ENCODE results near the gene MDH1B. TPM values are rescaled to one million over a fixed set of nuclear protein-coding genes. Genes with fewer than 3 reads are reported as not detected.

The MDH1B gene
- total and polyA plus RNA-seq, 2 donors (not counting 3 experiments of a cell fraction or from before 2014, with no cell fraction given), result 0.29 TPM; not detected in 1

DNA sequence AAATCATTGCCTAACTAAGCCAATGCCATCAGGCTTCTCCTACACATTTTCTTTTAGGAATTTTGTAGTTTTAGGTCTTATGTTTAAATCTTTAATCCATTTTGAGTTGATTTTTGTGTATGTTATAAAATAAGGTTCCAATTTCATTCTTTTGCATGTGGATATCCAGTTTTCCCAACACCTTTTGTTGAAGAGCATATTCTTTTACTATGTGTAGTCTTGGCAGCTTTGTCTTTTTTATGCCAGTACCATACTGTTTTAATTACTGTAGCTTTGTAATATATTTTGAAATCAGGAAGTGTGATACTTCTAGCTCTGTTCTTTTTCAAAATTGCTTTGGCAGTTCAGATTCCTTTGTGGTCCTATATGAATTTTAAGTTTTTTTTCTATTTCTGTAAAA is 11.3 kb upstream of the MDH1B start:
- intact Hi-C loops (cut with micrococcal nuclease) (no loop called here), dilution Hi-C loops (cut with MboI; ENCODE audit: extremely low pct_ligation_motif_present, low sequenced_read_pairs) (no loop called here)
- no peak overlapping the region for H3K4me3 ChIP-seq (replicated peaks in 1 of 3; ENCODE audit: insufficient read depth in 1 of 3, low read depth in 1 of 3, low read length in 3 of 3)
- BruUV-seq (replicated peaks), result no TSS peak
- H3K4me1 ChIP-seq (ENCODE audit: control insufficient read depth, extremely low read depth, insufficient read depth, low read length), result no peaks in the 10 kb centered on the region
- no peak overlapping the region for H3K9ac ChIP-seq (replicated peaks; ENCODE audit: extremely low read depth, insufficient read depth, low read length)
- no peaks in the 10 kb centered on the region for H3K9me1 ChIP-seq (replicated peaks; ENCODE audit: control insufficient read depth, extremely low read depth, insufficient read depth, low read length)
- H3K9me3 ChIP-seq (replicated peaks; ENCODE audit: control insufficient read depth, insufficient read depth, low read length), result no peaks in the 10 kb centered on the region
- peaks cover 1 to 4% of the 10 kb centered on the region in 2 experiments for H3K36me3 ChIP-seq (ENCODE audit: control insufficient read depth in 2 of 2, extremely low read depth in 1 of 2, insufficient read depth in 2 of 2, low read length in 2 of 2)
- DNase-seq (ENCODE audit: low read depth, low spot score), result no peak
- ChIA-PET POLR2A (no interaction called here), CTCF (no interaction called here)
- TF ChIP-seq POLR2A (IDR thresholded peaks at IDR 0.05; ENCODE audit: low read depth, low read length) (no peak), EZH2 (IDR thresholded peaks at IDR 0.05; ENCODE audit: borderline replicate concordance, low read depth, low read length, severe bottlenecking) (no peak), FOS (IDR thresholded peaks at IDR 0.05; ENCODE audit: borderline replicate concordance, insufficient read depth, low read length) (no peak), MYC (IDR thresholded peaks at IDR 0.05; ENCODE audit: low read depth, low read length) (no peak), POLR2AphosphoS5 (IDR thresholded peaks at IDR 0.05; ENCODE audit: insufficient read depth, low read depth, low read length) (no peak), JUN (IDR thresholded peaks at IDR 0.05; ENCODE audit: borderline replicate concordance, insufficient read depth, insufficient read length, low read depth) (no peak)
- TF ChIP-seq, protein P1, sequence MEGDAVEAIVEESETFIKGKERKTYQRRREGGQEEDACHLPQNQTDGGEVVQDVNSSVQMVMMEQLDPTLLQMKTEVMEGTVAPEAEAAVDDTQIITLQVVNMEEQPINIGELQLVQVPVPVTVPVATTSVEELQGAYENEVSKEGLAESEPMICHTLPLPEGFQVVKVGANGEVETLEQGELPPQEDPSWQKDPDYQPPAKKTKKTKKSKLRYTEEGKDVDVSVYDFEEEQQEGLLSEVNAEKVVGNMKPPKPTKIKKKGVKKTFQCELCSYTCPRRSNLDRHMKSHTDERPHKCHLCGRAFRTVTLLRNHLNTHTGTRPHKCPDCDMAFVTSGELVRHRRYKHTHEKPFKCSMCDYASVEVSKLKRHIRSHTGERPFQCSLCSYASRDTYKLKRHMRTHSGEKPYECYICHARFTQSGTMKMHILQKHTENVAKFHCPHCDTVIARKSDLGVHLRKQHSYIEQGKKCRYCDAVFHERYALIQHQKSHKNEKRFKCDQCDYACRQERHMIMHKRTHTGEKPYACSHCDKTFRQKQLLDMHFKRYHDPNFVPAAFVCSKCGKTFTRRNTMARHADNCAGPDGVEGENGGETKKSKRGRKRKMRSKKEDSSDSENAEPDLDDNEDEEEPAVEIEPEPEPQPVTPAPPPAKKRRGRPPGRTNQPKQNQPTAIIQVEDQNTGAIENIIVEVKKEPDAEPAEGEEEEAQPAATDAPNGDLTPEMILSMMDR (IDR thresholded peaks at IDR 0.05; ENCODE audit: extremely low read depth in 1 of 2, insufficient read depth in 1 of 2, low read depth in 1 of 2, low read length in 2 of 2), result no peak
- TF ChIP-seq, protein P2, sequence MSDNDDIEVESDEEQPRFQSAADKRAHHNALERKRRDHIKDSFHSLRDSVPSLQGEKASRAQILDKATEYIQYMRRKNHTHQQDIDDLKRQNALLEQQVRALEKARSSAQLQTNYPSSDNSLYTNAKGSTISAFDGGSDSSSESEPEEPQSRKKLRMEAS (IDR thresholded peaks at IDR 0.05; ENCODE audit: insufficient read depth, insufficient read length), result no peak
- no peak overlapping the region for H2AFZ ChIP-seq (ENCODE audit: low read depth, low read length)
- FAIRE-seq, result no peak
- H3K79me2 ChIP-seq (ENCODE audit: control insufficient read depth, insufficient read depth, low read length), result peaks cover 24% of the 10 kb centered on the region
- H3K27ac ChIP-seq (ENCODE audit: insufficient read depth, low read depth, low read length), result no peak overlapping the region
- no peak overlapping the region for H3K4me2 ChIP-seq (ENCODE audit: insufficient read depth, low read length)
- H4K20me1 ChIP-seq (replicated peaks; ENCODE audit: control insufficient read depth, extremely low read depth, insufficient read depth, low read length), result peaks cover 2% of the 10 kb centered on the region
- no peaks in the 10 kb centered on the region for H3K27me3 ChIP-seq (ENCODE audit: control insufficient read depth in 2 of 2, insufficient read depth in 2 of 2, low read length in 2 of 2)
